Stomach (tissue), 4 donors: ENCODE measurements around the gene ENOX1.

Experiments used
- EP300 ChIP-seq: sonication (generic); formaldehyde crosslinking; IDR thresholded peaks from one replicate; pipeline ENCODE4 v1.6.1; 2017; ENCODE audit warnings: antibody characterized with exemption
- POLR2A ChIP-seq, 4 donors: fragments of 450-650 bp; IDR thresholded peaks; one replicate each; pipeline ENCODE4 v1.6.1; 2016; ENCODE audit warnings: antibody characterized with exemption in 4 of 4, control low read depth in 2 of 4, mild to moderate bottlenecking in 1 of 4, moderate library complexity in 1 of 4
- TF ChIP-seq, protein P1 (sequence below), 7 experiments: fragments of 450-650 bp in 4 of 7; fragments of 200-600 bp in 3 of 7; sonication (generic) in 3 of 7; IDR thresholded peaks; one replicate each; pipeline ENCODE4 v1.5.1; 2016 to 2019; ENCODE audit warnings: antibody characterized with exemption in 7 of 7, control low read depth in 2 of 7, mild to moderate bottlenecking in 1 of 7

DNA sequence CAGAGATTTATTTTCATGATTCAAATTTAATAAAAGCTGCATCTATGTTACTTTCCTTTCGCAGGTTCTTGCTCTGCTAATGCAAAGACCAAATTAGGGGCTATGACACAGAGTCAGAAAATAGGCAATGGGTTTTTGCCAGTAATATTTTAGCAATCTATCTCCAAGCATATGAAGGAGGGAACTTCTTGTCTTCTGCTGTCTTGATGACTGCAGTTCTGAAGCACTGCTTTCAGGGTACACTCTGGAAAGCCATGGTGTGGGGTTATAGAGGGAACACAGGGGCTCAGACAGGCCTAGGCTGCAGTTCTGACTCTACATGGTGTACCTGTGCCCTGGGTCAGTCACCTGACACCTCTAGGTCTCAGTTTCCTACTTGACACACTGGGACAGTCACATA, 500.0 kb downstream of the ENOX1 start:
- TF ChIP-seq POLR2A (IDR thresholded peaks at IDR 0.05) = no peak
- TF ChIP-seq, protein P1, sequence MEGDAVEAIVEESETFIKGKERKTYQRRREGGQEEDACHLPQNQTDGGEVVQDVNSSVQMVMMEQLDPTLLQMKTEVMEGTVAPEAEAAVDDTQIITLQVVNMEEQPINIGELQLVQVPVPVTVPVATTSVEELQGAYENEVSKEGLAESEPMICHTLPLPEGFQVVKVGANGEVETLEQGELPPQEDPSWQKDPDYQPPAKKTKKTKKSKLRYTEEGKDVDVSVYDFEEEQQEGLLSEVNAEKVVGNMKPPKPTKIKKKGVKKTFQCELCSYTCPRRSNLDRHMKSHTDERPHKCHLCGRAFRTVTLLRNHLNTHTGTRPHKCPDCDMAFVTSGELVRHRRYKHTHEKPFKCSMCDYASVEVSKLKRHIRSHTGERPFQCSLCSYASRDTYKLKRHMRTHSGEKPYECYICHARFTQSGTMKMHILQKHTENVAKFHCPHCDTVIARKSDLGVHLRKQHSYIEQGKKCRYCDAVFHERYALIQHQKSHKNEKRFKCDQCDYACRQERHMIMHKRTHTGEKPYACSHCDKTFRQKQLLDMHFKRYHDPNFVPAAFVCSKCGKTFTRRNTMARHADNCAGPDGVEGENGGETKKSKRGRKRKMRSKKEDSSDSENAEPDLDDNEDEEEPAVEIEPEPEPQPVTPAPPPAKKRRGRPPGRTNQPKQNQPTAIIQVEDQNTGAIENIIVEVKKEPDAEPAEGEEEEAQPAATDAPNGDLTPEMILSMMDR (IDR thresholded peaks at IDR 0.05) = no peak
- no peak for TF ChIP-seq EP300
